GM18870 (cell line): ENCODE results near the gene INTS4.
A peak's percentile ranks its signal among the peaks of the same experiment; 100 is the strongest.
"Not testable (repeated sequence)": the region's sequence is repeated elsewhere in the genome, so short reads cannot be mapped to it uniquely, and the experiment has no call there.

Experiments used
- ATAC-seq: cut with Tn5 transposase; IDR thresholded peaks from one replicate; pipeline ENCODE4 v1.9.1; 2021; ENCODE audit warnings: moderate library complexity; ENCODE audit not compliant: unreplicated experiment

The INTS4 gene, protein sequence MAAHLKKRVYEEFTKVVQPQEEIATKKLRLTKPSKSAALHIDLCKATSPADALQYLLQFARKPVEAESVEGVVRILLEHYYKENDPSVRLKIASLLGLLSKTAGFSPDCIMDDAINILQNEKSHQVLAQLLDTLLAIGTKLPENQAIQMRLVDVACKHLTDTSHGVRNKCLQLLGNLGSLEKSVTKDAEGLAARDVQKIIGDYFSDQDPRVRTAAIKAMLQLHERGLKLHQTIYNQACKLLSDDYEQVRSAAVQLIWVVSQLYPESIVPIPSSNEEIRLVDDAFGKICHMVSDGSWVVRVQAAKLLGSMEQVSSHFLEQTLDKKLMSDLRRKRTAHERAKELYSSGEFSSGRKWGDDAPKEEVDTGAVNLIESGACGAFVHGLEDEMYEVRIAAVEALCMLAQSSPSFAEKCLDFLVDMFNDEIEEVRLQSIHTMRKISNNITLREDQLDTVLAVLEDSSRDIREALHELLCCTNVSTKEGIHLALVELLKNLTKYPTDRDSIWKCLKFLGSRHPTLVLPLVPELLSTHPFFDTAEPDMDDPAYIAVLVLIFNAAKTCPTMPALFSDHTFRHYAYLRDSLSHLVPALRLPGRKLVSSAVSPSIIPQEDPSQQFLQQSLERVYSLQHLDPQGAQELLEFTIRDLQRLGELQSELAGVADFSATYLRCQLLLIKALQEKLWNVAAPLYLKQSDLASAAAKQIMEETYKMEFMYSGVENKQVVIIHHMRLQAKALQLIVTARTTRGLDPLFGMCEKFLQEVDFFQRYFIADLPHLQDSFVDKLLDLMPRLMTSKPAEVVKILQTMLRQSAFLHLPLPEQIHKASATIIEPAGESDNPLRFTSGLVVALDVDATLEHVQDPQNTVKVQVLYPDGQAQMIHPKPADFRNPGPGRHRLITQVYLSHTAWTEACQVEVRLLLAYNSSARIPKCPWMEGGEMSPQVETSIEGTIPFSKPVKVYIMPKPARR

DNA sequence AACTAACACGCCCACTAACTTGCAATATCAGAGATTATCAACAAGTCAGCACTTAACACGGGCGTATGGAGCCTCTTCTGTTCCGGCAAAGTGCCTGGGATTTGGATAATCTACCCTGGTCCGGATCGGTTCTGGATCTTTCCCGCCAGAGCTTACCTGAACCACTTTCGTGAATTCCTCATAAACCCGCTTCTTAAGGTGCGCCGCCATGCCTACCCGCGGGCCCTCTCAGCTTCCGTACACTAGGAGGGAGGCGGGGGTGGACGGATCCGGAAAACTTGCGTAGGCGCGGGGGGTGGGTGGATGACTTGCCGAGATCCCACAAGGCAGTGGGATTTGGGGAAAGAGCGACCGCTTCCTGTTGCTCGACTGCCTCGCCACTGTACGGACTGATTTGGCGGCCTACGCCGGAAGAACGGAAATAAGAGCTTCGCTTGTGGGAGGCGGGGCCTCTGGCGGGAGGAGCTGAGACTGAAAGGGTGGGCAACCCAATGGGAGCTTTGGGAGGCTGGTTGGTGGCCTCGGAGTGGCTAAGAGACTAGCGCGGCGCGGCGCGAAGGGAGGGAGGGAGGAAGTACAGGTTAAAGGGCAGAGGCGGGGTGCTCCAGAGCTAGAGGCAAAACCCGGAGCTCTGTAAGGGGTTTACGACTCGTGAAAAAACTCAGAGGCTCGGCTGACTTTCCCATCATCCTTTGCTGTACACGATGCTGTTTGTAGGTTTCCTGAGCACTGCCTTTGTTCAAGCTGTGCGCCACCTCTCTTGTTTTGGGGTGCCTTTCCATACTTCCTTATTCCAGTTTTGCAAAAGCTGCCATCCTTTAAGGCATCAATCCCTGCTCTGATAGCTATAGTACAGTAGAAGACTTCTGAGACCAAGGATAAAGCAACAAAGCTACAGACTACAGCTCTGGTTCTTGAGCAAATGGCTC lies at the start of gene INTS4:
INTS4 (minus strand) TSS at position 235 of the 929 bp plus-strand sequence; CDS start at position 210, 25 bp downstream.
- peak; percentile 98 for ATAC-seq

DNA sequence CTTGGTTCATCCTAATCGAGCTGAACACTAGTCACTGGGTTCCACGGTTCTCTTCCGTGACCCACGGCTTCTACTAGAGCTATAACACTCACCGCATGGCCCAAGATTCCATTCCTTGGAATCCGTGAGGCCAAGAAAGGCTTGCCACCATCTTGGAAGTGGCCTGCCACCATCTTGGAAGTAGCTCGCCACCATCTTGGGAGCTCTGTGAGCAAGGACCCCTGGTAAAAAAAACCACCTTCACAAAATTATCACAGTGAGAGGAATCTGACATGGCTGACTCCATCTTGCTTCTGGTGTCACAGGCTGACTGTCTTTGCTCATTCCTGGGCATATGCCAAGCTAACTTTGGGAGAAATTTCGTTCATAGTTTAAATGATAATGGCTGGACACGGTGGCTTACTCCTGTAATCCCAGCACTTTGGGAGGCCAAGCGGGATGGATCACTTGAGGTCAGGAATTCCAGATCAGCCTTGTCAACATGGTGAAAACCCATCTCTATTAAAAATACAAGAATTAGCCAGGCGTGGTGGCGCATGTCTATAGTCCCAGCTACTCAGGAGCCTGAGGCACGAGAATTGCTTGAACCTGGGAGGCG lies 47.5 kb upstream of the INTS4 start:
- ATAC-seq, result no peak

DNA sequence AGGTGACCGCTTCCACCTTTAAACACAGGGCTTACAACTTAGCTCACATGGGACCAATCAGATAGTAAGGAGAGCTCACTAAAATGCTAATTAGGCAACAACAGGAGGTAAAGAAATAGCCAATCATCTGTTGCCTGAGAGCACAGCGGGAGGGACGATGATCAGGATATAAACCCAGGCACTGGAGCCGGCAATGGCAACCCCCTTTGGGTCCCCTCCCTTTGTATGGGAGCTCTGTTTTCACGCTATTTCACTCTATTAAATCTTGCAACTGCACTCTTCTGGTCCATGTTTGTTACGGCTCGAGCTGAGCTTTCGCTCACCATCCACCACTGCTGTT lies 46.9 kb upstream of the INTS4 start:
- not testable (repeated sequence) for ATAC-seq

DNA sequence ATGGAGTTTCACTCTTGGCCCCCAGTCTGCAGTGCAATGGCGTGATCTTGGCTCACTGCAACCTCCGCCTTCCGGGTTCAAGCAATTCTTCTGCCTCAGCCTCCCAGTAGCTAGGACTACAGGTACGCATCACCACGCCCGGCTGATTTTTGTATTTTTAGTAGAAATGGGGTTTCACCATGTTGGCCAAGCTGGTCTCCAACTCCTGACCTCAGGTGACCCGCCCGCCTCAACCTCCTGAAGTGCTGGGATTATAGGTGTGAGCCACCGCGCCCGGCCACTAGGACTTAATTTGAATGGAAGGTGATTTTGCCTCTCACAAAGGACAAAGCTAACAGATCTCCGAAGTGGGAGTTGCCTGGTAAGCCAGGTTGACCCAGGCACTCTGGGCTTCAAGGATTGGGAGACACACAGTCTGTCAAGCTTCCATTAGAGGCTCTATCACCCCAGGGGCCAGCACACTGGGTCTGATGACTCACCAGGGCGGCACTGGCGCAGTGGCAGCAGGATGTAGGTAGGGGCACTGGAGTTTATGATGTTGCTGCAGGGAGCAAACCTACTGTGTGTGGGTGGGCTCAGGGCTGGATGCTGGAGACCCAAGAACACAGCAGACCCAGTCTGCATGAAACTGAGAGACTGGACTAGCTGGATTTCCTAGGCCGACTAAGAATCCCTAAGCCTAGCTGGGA lies 46.4 kb upstream of the INTS4 start:
- no peak for ATAC-seq

DNA sequence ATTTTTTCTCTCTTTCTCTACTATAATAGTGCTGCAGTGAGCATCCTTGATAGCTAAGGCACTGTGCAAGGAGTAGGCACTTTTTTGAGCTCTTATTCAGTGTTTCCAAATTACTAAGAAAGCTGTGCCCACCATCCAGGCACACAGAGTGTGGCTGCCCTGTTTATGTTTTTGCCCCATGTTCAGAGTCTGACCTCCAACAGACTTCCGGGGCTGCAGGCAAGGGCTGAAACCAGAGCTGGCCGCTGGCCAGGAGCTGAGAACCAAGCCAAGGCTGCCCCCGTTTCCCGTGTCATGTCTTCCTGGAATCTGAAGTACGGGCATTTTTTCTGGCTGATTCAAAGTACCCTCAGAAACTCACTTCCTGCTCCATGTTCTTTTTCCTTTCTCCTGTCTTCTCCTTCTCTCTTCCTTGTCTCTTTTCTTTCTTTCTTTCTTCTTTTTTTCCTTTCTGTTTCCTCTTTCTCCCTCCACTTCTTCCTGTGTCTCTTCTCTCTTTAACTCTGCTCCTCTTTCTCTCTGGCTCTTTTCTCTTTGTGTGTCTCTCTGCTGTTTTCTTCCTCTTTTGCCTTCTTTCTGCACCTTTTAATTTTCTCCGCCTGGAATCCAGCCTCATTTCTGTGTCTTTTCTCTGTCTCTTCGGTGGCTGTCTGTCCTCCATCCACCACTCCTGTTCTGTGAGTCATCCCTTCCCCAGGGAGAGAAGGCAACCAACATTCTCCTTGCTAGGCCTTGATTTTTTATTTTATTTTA lies 45.6 kb upstream of the INTS4 start:
- no peak for ATAC-seq

DNA sequence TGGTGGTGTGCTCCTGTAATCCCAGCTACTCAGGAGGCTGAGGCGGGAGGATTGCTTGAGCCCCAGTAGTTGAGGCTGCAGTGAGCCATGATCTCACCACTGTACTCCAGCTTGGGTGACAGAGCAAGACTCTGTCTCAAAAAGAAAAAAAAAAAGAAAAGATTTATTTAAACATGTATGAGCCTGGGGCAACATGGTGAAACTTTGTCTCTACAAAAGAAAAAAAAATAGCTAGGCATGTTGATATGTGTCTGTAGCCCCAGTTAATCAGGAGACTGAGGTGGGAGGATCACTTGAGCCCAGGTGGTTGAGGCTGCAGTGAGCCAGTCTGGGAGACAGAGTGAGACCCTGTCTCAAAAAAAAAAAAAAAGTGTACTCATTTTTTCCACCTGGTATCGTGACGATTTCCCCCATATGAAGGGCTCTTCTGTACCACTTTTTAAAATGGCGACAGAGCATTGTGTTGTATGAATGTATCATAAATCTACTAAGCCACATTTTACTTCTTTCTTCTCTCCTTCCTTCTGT lies 45.0 kb upstream of the INTS4 start:
- ATAC-seq, result no peak

DNA sequence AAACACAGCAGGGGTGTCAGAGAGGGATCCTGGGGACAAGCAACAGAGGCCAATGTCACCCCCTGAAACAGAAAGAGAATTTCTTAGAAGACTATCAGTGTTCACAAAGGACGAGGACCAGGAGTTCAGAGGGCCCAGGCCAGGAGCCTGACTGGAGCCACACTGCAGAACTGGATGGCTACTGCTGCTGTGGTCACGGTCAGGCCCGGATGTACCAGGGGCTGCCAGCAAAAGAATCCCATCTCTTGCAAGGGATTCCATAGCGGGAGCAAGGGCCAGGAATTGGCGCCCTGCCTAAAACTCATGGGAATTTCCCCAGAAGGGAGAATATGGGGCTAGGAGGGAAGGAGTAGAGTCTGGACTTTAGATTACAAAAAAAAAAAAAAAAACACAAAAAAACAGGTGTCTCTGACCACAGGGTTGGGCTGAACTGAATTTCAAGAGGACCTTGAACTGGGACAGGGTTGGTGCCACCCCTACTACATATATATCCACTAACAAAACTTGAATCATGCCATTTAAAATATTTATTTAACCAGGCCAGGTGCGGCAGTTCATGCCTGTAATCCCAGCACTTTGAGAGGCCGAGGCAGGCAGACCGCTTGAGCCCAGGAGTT lies 44.3 kb upstream of the INTS4 start:
- no peak for ATAC-seq

DNA sequence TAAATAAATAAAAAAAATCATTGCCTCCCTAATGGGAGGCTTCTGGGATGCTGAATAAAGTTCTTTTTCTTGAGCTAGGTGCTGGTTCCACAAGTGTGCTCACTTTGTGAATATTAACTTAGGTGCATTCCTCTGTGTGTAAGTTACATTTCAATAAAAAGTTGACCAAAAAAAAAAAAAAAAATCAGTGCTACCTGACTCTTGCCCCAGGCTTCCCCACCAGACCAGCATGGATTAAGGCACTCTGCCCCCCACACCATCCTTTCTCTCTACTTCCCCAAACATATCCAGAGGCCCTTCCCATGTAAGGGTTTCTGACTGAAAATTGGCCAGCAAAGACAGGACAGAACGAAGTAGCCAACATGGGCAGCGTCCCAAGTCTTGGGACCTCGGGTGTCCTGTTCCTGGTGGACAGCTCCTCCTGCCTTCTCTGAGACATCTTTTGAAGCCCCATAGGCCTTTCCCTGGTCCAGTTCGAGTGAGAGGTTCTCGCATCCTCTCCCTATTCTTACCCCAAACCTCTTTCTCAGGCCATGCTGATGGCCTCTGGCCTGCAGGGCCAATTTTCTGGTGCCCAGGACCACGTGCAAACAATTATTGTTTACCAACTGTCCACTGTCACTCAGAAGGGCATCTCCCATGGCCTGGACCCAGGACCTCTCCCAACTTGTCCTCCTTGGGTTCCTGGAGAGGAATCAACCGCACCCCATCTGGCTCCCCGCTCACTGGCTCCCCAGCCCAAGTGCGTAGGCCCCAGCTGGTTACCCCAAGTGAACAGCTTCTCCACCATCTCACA lies 43.6 kb upstream of the INTS4 start:
- ATAC-seq, result no peak

DNA sequence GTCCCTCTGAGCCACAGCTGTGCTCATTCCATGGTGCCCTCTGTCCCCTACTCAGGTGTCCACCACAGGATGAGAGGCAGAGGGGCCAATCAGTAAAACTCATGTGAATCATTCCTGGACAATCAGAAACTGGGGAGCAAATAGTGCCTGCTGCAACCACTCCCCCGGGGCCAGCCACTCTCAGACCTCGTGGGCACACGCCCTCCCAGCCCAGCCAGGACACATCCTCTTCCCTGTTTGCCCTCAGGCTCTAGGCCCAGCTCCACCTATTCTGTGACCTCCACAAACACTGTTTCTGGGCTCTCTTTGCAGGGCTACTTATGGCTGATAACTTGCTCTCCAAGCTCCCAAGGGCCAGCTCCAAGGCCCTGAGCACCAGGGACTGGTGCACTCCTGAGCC lies 42.6 kb upstream of the INTS4 start:
- ATAC-seq, result no peak

DNA sequence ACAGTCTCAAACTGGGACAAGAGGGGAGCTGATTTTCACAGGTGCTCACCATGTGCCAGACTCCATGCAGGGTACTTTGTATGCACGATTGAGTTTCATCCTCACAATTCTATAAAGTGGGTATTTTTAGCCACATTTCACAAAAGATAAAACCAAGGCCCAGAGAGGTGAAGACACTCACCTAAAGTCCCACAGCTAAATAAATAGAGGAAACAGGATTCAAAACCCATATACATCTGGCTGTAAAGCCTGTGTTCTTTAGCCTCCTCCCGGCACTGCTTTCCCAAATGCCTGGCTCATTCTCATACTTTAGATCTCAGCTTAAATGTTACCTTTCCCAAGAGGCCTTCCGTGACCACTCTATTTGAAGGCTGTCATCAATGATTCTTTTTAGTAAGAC lies 41.8 kb upstream of the INTS4 start:
- ATAC-seq, result no peak

DNA sequence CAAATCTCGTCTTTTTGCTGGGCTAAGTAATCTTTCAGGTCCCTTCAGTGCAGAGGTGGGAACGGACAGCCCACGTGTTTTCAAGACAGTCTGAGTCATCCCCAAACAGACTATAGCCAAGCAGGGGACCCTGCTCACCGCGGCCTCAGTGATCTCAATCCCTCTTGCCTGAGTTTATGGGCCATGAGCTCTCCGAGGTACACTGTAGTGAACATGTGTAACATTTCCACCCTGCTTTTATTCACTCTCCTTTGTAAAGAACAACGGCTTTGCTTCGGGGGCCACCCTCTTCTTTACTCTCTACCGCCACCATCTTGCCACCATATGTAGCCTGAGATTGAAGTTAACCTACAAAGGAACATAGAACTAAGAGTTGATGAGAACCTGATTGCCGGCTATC lies 40.2 kb upstream of the INTS4 start:
- no peak for ATAC-seq

DNA sequence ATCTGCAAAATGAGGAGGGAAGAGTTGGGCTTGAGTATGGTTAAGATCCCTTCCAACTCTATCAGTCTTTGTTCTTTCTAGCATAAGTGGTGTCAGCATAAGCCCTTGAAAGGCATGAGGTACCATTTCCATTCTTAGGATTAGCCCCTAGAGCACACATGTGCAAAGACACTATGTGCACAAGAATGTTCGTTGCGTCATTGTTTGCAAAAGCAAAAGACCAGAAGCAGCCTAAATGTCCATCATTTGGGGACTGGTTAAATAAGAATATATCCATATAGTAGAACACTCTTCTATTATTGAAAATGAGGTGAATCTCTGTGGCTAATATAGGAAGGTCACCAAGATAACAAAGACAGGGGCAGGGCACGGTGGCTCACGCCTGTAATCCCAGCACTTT lies 38.6 kb upstream of the INTS4 start:
- no peak for ATAC-seq

DNA sequence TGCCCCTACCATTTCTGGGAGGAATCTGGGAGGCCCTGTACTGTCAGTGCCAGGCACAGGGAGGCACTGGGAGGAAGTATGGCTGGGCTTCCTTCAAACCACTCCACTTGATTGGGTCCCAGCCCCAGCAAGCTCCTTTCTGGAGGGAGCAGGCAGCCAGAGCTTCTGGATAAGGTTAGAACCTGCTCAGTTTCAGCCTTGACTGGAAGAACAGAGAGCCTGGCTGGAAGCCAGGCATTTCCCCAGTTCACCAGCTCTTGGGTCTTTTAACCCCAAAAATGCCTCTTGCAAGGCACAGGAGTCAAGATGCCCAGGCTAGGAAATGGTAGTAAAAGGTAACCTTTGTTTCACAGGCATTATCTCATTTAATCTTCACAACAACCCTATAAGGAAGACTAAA lies 37.6 kb upstream of the INTS4 start:
- no peak for ATAC-seq

DNA sequence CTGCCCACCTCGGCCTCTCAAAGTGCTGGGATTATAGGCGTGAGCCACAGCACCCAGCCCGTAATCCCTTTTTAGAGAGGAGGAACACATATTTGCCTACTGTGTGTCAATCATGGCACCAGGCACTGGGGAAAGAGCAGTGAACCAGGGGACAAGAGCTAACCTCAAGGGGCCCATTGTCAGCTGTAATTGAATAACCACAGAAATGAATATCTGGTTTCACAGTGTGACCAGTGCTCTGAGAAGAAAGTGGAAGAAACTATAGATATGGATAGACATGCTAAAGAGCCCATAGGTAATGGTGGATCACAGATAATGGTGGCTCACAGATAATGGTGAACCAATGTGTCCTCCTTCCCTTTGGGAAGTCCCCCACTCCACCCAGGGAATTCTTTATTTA lies 37.2 kb upstream of the INTS4 start:
- ATAC-seq, result no peak

DNA sequence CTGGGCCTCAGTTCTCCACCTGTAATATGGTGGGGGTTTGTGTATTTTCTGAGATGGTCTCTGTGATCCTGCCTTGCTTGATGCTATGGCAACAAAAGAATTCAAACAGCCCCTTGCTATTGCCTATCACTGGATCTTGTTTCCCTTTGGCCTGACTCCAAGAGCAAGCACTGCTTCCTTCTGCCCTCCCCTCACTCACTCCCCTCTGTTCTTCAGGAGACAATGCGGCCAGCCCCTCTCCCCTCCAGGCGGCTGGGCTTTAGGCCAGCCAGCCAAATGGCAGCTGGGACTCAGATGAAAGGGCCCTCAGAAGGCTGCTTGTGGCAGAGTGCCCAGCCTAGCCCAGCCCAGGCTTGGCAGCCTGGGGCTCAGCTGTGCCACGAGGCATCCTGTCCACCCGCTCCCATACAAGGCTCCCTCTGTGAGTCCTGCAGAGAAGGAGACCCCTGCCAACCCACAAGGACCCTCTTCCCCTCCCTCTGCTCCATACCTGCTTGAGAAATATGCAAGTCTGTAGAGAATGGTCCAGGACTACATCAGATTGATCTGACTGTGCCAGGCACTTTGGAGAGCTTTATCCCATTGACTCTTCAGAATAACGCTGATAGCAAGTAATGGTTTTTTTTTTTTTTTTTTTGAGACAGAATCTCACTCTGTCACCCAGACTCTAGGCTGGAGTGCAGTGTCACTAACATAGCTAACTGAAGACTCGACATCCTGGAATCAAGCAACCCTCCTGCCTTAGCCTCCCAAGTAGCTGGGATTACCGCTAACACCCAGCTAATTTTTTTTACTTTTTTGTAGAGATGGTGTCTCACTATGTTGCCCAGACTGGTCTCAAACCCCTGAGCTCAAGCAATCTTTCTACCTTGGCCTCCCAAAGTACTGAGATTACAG lies 36.2 kb upstream of the INTS4 start:
- no peak for ATAC-seq

DNA sequence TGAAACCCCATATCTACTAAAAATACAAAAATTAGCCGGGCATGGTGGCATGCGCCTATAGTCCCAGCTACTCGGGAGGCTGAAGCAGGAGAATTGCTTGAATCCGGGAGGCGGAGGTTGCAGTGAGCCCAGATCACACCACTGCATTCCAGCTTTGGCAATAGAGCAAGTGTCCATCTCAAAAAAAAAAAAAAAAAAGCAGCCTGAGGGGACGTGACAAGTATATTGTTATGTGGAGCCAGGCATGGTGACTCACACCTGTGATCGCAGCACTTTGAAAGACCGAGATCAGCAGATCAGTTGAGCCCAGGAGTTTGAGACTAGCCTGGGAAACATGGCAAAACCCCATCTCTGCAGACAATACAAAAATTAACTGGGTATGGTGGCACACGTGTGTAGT lies 34.0 kb upstream of the INTS4 start:
- not testable (repeated sequence) for ATAC-seq

DNA sequence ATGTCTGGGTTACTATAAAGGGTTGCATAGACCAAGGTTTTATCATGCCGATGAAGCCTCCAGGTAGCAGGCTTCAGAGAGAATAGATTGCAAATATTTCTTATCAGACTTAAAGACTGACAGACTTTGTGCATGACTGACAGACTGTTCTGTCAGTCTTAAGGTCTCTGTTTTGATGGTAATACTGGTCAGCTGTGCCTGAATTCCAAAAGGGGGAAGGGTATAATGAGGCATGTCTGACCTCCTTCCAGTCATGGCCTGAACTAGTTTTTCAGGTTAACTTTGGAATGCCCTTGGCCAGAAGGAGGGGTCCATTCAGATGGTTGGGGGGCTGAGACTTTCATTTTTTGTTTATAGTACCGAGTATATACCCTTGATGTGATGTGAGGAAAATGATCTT lies 33.3 kb upstream of the INTS4 start:
- no peak for ATAC-seq
